Esophagus squamous epithelium (tissue), 5 donors: ENCODE results near the gene SPACA6. TPM values are rescaled to one million over a fixed set of nuclear protein-coding genes. Genes with fewer than 3 reads are reported as not detected.

Experiments
- DNase-seq: peaks from one replicate; lab custom pipeline; 2025; lab: John Stamatoyannopoulos, UW
- H3K27ac ChIP-seq, 4 donors: fragments of 200-600 bp; sonication (generic); one replicate each; pipeline ENCODE4 v1.5.1; 2016 to 2019; ENCODE audit warnings: mild to moderate bottlenecking in 1 of 4
- H3K27me3 ChIP-seq, 4 donors: fragments of 200-600 bp; sonication (generic); 1 replicate in 3 of 4; 2 replicates in 1 of 4; pipeline versions ENCODE4 v1.5.1 to v1.6.0; 2017 to 2021; ENCODE audit warnings: antibody characterized with exemption in 1 of 4
- H3K36me3 ChIP-seq, 3 donors: fragments of 200-600 bp; sonication (generic); one replicate each; pipeline ENCODE4 v1.5.1; 2016 to 2019
- H3K4me1 ChIP-seq, 3 donors: fragments of 200-600 bp; sonication (generic); one replicate each; pipeline ENCODE4 v1.5.1; 2017 to 2019
- H3K4me3 ChIP-seq, 4 donors: fragments of 200-600 bp; sonication (generic); 1 replicate in 3 of 4; 2 replicates in 1 of 4; pipeline ENCODE4 v1.5.1; 2016 to 2019; ENCODE audit warnings: mild to moderate bottlenecking in 2 of 4, moderate library complexity in 1 of 4
- H3K9me3 ChIP-seq, 3 donors: fragments of 200-600 bp; sonication (generic); one replicate each; pipeline ENCODE4 v1.5.1; 2016 to 2019
- POLR2A ChIP-seq, 4 donors: fragments of 450-650 bp; IDR thresholded peaks; one replicate each; pipeline ENCODE4 v1.6.1; 2017; ENCODE audit warnings: antibody characterized with exemption in 4 of 4, mild to moderate bottlenecking in 4 of 4, moderate library complexity in 3 of 4
- WGBS, 2 donors: methylation state at CpG; one replicate each; pipeline ENCODE4 v1.1.5; 2018; 5-methylcytosine and 5-hydroxymethylcytosine counted together
- intact Hi-C: fragments of 100-400 bp; cut with DNase I; formaldehyde crosslinking; loops from one replicate; pipeline ENCODE4 v1.15.0; 2022
- total RNA-seq, 4 donors: library from RNA; depleted of rRNA; stranded (reverse); fragments of >200 nt; gene quantifications; one replicate each; pipeline ENCODE4 v1.1.0, GENCODE V29; 2016
- TF ChIP-seq, protein P1 (sequence below), 6 experiments: fragments of 450-650 bp in 4 of 6; fragments of 200-600 bp in 2 of 6; sonication (generic) in 2 of 6; IDR thresholded peaks; one replicate each; pipeline ENCODE4 v1.5.1; 2016 to 2019; ENCODE audit warnings: antibody characterized with exemption in 6 of 6, mild to moderate bottlenecking in 4 of 6, moderate library complexity in 4 of 6
- donor health status: DM: yes; HTN: yes; CAD: no.

The SPACA6 gene
- total RNA-seq, 4 donors from 2014 or later, result 2.8 to 7.9 (median 4.8) TPM

DNA sequence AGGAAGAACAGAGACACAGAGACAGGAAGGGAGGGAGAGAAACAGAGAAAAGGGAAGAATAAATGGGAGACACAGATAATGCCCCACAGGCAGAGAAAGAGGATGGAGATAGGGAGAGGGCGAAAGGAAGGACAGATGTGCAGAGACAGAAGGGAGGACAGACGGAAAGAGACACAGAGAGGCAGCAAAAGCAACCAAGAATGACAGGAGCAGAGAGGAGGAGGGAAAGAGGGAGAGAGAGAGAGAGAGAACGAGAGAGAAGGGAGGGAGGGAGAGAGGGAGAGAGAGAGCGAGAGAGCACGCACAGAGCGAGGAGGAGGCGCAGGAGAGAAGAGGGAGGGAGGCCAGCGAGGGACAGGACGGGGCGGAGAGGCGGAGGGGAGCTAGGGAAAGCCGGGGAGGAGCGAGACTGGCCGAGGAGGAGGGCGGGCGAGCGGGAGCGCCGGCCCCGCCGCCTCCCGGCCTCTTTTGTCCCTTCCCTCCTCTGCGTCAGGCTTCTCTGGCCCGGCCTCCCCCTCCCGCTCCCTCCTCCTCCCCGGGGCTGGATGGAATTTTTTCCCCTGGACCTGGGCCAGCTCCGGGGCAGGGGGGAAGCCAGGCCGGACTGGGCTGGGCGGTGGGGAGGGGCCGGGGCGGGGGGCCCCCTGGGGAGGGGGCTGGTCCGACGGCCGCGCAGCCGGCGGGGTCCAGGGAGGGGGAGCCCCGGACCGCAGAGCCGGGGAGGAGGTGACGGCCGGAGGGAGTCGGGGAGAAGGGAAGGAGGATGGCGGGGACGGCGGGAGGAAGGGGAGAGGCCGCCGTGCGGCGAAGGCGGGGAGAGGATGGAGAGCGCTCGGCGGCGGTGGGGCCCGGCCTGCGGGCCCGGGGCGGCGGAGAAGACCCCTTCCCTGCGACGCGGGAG is 4.2 kb upstream of the SPACA6 start:
- no peak for DNase-seq
- H3K27me3 ChIP-seq, result no peaks in the 10 kb centered on the region
- H3K9me3 ChIP-seq, result no peaks in the 10 kb centered on the region
- H3K4me1 ChIP-seq, result peaks cover 21 to 70% (median 38%) of the 10 kb centered on the region in 3 donors
- peak overlapping the region; percentile 60 to 80 (median 78) for H3K4me3 ChIP-seq
- 1 to 4% methylated on average over 21 to 23 of the region's 63 CpGs for WGBS, 2 donors
- TF ChIP-seq, protein P1, sequence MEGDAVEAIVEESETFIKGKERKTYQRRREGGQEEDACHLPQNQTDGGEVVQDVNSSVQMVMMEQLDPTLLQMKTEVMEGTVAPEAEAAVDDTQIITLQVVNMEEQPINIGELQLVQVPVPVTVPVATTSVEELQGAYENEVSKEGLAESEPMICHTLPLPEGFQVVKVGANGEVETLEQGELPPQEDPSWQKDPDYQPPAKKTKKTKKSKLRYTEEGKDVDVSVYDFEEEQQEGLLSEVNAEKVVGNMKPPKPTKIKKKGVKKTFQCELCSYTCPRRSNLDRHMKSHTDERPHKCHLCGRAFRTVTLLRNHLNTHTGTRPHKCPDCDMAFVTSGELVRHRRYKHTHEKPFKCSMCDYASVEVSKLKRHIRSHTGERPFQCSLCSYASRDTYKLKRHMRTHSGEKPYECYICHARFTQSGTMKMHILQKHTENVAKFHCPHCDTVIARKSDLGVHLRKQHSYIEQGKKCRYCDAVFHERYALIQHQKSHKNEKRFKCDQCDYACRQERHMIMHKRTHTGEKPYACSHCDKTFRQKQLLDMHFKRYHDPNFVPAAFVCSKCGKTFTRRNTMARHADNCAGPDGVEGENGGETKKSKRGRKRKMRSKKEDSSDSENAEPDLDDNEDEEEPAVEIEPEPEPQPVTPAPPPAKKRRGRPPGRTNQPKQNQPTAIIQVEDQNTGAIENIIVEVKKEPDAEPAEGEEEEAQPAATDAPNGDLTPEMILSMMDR (IDR thresholded peaks at IDR 0.05), result peak in 2 of 6 experiments; percentile 10 to 25
- no peak for TF ChIP-seq POLR2A (IDR thresholded peaks at IDR 0.05)
- peak overlapping the region; percentile 83 to 96 (median 90) for H3K27ac ChIP-seq
- intact Hi-C loops, result no loop called here
- peaks cover 0 to 7% (median 0%) of the 10 kb centered on the region in 3 donors for H3K36me3 ChIP-seq

DNA sequence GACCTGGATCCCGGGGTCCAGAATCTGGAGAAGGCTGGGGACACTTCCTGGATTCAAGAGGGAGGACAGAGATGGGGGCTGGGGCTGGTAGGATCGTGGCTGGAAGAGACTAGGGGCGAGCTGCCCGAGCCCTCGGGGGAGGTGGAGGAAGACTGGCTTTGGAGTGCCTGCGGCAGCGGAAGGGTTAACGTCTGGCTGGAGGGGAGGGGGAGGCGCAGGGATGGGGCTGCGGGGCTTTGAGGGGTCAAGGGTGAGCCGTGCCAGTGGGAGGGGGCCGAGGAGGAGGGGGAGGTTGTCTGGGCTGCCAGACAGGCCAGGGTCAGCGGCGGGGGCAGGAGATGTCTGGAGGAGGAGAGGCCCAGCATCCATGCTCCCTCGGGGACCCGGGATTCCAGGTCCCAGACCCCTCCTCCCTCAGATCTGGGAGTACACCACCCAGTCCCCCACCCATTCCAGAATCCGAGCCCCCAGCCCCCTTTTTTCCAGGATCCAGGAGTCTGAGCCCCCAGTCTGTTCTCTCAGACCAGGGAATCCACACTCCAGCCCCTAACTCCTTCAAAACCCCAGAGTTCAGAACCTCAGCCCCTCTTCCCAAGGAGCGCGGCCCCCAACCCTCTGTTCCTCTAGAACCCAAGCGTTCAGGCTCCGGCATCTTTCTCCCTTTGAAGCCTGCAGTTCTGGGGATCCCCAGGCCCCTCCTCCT is 3.2 kb upstream of the SPACA6 start:
- H3K27me3 ChIP-seq, result no peaks in the 10 kb centered on the region
- no peaks in the 10 kb centered on the region for H3K9me3 ChIP-seq
- H3K36me3 ChIP-seq, result peaks cover 0 to 16% (median 0%) of the 10 kb centered on the region in 3 donors
- peak overlapping the region; percentile 83 to 96 (median 90) for H3K27ac ChIP-seq
- H3K4me3 ChIP-seq, result peak overlapping the region; percentile 60 to 80 (median 78)
- intact Hi-C loops, result no loop called here
- no peak for DNase-seq
- H3K4me1 ChIP-seq, result peaks cover 21 to 75% (median 38%) of the 10 kb centered on the region in 3 donors
- 0 to 3% methylated on average over 14 to 16 of the region's 21 CpGs for WGBS, 2 donors
- TF ChIP-seq POLR2A (IDR thresholded peaks at IDR 0.05), result no peak
- TF ChIP-seq, protein P1 (IDR thresholded peaks at IDR 0.05), result no peak

DNA sequence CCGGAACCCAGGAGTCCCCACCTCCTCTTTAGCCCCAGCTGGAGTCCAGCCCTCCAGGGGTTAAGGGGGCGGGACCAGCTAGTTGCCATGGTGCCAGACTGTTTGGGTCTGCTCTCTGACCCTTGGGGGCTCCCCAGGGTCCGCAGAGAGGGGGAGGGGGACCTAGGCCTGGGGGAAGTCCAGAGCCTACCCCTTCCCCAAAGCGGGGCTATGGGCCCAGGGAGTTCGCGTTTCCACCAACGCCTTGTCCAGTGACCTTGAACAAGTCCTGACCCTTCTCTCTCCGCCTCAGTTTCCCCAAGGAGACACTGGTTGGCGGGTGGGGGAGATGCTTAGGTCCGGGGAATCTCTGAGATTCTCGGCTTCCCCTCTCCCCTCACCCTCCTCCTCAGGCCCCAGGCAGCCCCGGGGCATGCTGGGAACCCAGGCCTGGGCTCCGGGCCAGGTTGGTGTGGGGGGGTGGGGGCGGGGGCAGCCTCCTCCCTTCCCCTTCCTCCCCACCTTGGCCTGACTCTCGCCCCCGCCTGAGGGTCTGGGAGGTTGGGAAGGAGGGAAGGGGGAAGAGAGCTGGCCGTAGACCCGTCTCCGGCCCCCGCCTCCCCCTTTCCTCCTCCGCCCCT is 2.6 kb upstream of the SPACA6 start:
- H3K27ac ChIP-seq, result peak overlapping the region; percentile 83 to 96 (median 90)
- TF ChIP-seq, protein P1 (IDR thresholded peaks at IDR 0.05), result no peak
- TF ChIP-seq POLR2A (IDR thresholded peaks at IDR 0.05), result no peak
- intact Hi-C loops, result no loop called here
- 0% methylated on average over 5 to 6 of the region's 21 CpGs for WGBS, 2 donors
- no peaks in the 10 kb centered on the region for H3K9me3 ChIP-seq
- DNase-seq, result no peak
- H3K36me3 ChIP-seq, result peaks cover 0 to 23% (median 4%) of the 10 kb centered on the region in 3 donors
- peak overlapping the region; percentile 60 to 80 (median 78) for H3K4me3 ChIP-seq
- H3K27me3 ChIP-seq, result no peaks in the 10 kb centered on the region
- H3K4me1 ChIP-seq, result peaks cover 21 to 80% (median 38%) of the 10 kb centered on the region in 3 donors

DNA sequence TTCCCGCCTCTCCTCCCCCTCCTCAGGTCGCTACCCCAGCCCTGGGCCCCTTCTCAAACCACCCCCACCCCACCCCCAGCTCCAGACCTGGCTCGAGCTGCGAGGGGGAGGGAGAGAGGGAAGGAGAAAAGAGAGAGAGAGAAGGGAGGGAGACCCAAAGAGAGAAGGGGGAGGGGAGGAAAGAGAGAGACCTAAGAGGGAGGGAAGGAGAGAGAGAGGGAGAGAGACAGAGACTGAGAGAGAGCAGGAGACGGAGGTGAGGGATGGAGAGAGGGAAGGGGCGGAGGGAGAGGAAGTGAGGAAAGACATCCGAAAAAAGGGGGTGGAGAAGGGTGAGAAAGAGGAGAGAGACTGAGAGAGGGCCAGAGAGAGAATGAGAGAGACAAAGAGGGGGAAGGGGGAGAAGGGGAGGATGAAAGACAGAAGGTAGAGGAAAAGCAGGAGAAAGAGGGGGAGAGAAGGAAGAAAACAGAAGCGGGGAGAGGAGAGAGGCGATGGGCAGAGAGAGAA is 2.0 kb upstream of the SPACA6 start:
- Histone ChIP-seq H3K27me3 (no peaks in the 10 kb centered on the region), H3K36me3 (peaks cover 0 to 28% (median 6%) of the 10 kb centered on the region in 3 donors), H3K9me3 (no peaks in the 10 kb centered on the region), H3K4me3 (peak overlapping the region; percentile 60 to 80 (median 78)), H3K4me1 (peaks cover 21 to 80% (median 38%) of the 10 kb centered on the region in 3 donors), H3K27ac (peak overlapping the region; percentile 83 to 96 (median 90))
- no peak for DNase-seq
- 11 to 17% methylated on average over 5 of the region's 9 CpGs for WGBS, 2 donors
- no peak for TF ChIP-seq POLR2A (IDR thresholded peaks at IDR 0.05)
- TF ChIP-seq, protein P1 (IDR thresholded peaks at IDR 0.05), result no peak
- intact Hi-C loops, result no loop called here
